K562 (cell line): Measurements from ENCODE around the gene PDGFA. TPM values are rescaled to one million over a fixed set of nuclear protein-coding genes. Genes with fewer than 3 reads are reported as not detected.

Source experiments
- ATAC-seq: fragments of 200-7000 bp; cut with Tn5 transposase; 3 replicates; pipeline ENCODE4 v1.9.1; 2020; ENCODE audit warnings: moderate library complexity
- BruUV-seq: library from RNA; stranded (reverse); fragments of 400-500 nt; replicated peaks from 2 replicates; lab custom pipeline; 2021; lab: Mats Ljungman, UMichigan
- CTCF ChIA-PET: fragments of 300-600 bp; formaldehyde crosslinking; extraction: SDS; loops from one replicate; lab custom pipeline; 2021; ENCODE audit warnings: low intra/inter-chr PET ratio; lab: Yijun Ruan, JAX
- POLR2A ChIA-PET: fragments of 300-600, 350-650 bp; sonication (Branson Sonifier 250); formaldehyde crosslinking; extraction: SDS; loops from one replicate; lab custom pipeline; 2021; ENCODE audit warnings: antibody characterized with exemption, inconsistent platforms; lab: Yijun Ruan, JAX
- DNase-seq, 4 experiments: peaks; one replicate each; pipeline versions ENCODE4 v3.0.0 to v3.0.0-alpha.2; 2011 to 2018; ENCODE audit warnings: low spot score in 3 of 4, mixed read lengths in 3 of 4; ENCODE audit errors: extremely low read depth in 1 of 4
- FAIRE-seq: peaks from 2 replicates; lab custom pipeline; 2011; peaks lifted over from hg19 to GRCh38; lab: Jason Lieb, UNC
- H2AFZ ChIP-seq: 2 replicates; pipeline ENCODE4 v1.6.0; 2011; ENCODE audit warnings: low read depth, low read length, control low read depth, inconsistent platforms
- H3K27ac ChIP-seq: fragments of 200-600 bp; 3 replicates; pipeline ENCODE4 v1.8.0; 2011; ENCODE audit warnings: low read depth, mild to moderate bottlenecking, control low read depth, inconsistent platforms, low read length, moderate library complexity, mixed read lengths; ENCODE audit errors: extremely low read depth
- H3K27me3 ChIP-seq, 2 experiments: fragments of 300-600 bp in 1 of 2; 2 replicates in 1 of 2; 3 replicates in 1 of 2; pipeline versions ENCODE4 v1.6.0 to v1.8.0; 2011; ENCODE audit warnings: inconsistent platforms in 2 of 2, low read length in 2 of 2, mild to moderate bottlenecking in 1 of 2, mixed read lengths in 1 of 2, moderate library complexity in 1 of 2; ENCODE audit not compliant: control insufficient read depth in 2 of 2, insufficient read depth in 2 of 2
- H3K36me3 ChIP-seq: fragments of 300-600 bp; 3 replicates; pipeline ENCODE4 v1.8.0; 2011; ENCODE audit warnings: mild to moderate bottlenecking, low read length, inconsistent platforms; ENCODE audit not compliant: control insufficient read depth, insufficient read depth
- H3K4me1 ChIP-seq, 2 experiments: fragments of 200-600 bp in 1 of 2; replicated peaks in 1 of 2; 2 replicates in 1 of 2; 3 replicates in 1 of 2; pipeline versions ENCODE4 v1.5.1 to v1.8.0; 2011; ENCODE audit warnings: inconsistent platforms in 2 of 2, low read length in 2 of 2, mild to moderate bottlenecking in 1 of 2, mixed read lengths in 1 of 2, moderate library complexity in 1 of 2; ENCODE audit not compliant: control insufficient read depth in 2 of 2, insufficient read depth in 2 of 2
- H3K4me2 ChIP-seq: 2 replicates; pipeline ENCODE4 v1.6.1; 2011; ENCODE audit warnings: low read length, control low read depth, inconsistent platforms, mixed read lengths; ENCODE audit not compliant: insufficient read depth
- H3K4me3 ChIP-seq: fragments of 200-600 bp; sonication (generic), shearing (Covaris generic); 2 replicates; pipeline ENCODE4 v1.5.1; 2016; ENCODE audit warnings: control low read depth, inconsistent platforms
- H3K79me2 ChIP-seq: fragments of 200-600 bp; 3 replicates; pipeline ENCODE4 v1.8.0; 2011; ENCODE audit warnings: low read length, inconsistent platforms; ENCODE audit not compliant: control insufficient read depth, insufficient read depth
- H3K9ac ChIP-seq, 2 experiments: 2 replicates each; pipeline versions ENCODE4 v1.6.0 to v1.6.1; 2011; ENCODE audit warnings: low read depth in 2 of 2, low read length in 2 of 2, control low read depth in 1 of 2, inconsistent platforms in 1 of 2, mild to moderate bottlenecking in 1 of 2, mixed read lengths in 1 of 2; ENCODE audit not compliant: insufficient read depth in 1 of 2
- H3K9me1 ChIP-seq: one replicate; pipeline ENCODE4 v1.6.0; 2011; ENCODE audit warnings: inconsistent platforms, mild to moderate bottlenecking, low read length, moderate library complexity; ENCODE audit not compliant: control insufficient read depth, insufficient read depth
- H3K9me3 ChIP-seq: replicated peaks from 2 replicates; pipeline ENCODE4 v1.5.1; 2011; ENCODE audit warnings: low read depth, low read length, inconsistent platforms; ENCODE audit not compliant: control insufficient read depth, insufficient read depth
- H4K20me1 ChIP-seq: replicated peaks from 2 replicates; pipeline ENCODE4 v1.6.1; 2011; ENCODE audit warnings: low read length, inconsistent platforms, mixed read lengths; ENCODE audit not compliant: control insufficient read depth, insufficient read depth
- C11orf30 ChIP-seq: fragments of 450-650 bp; IDR thresholded peaks from 2 replicates; pipeline ENCODE4 v1.6.1; 2016; ENCODE audit warnings: low read depth, mild to moderate bottlenecking
- CBFB ChIP-seq: sonication (generic); formaldehyde crosslinking; IDR thresholded peaks from 2 replicates; pipeline ENCODE4 v1.4.0; 2020; ENCODE audit warnings: mild to moderate bottlenecking, missing genetic modification reagents
- CXXC5 ChIP-seq: fragments of 250-450 bp; sonication (Bioruptor Pico); IDR thresholded peaks from 2 replicates; pipeline ENCODE4 v1.8.0; 2022; ENCODE audit warnings: inconsistent platforms, mild to moderate bottlenecking, moderate library complexity
- FUS ChIP-seq: fragments of 200-400 bp; formaldehyde crosslinking; optimal IDR thresholded peaks from 2 replicates; pipeline ENCODE3; 2017; ENCODE audit warnings: low read depth, low read length
- ID3 ChIP-seq, 2 experiments: fragments of 250-450 bp in 1 of 2; fragments of 450-650 bp in 1 of 2; sonication (Bioruptor Pico) in 1 of 2; IDR thresholded peaks; 2 replicates each; pipeline versions ENCODE4 v1.6.1 to v1.8.0; 2016 to 2021; ENCODE audit warnings: mild to moderate bottlenecking in 2 of 2, moderate library complexity in 2 of 2, missing compliant biosample characterization in 1 of 2, missing genetic modification characterization in 1 of 2
- KLF10 ChIP-seq: fragments of 250-450 bp; sonication (Bioruptor Pico); IDR thresholded peaks from 2 replicates; pipeline ENCODE4 v1.6.1; 2021; ENCODE audit warnings: matching md5 sums
- NFIX ChIP-seq: fragments of 250-450 bp; sonication (Bioruptor Pico); IDR thresholded peaks from 2 replicates; pipeline ENCODE4 v1.4.0; 2020; ENCODE audit warnings: low read depth, mild to moderate bottlenecking, moderate library complexity
- OTX1 ChIP-seq: fragments of 450-650 bp; formaldehyde crosslinking; IDR thresholded peaks from 2 replicates; pipeline ENCODE4 v1.4.0; 2022; ENCODE audit warnings: mild to moderate bottlenecking
- PKNOX1 ChIP-seq: fragments of 450-650 bp; IDR thresholded peaks from 2 replicates; pipeline ENCODE4 v1.6.1; 2016
- RBM14 ChIP-seq: fragments of 200-400 bp; formaldehyde crosslinking; IDR thresholded peaks from 2 replicates; pipeline ENCODE4 v1.6.1; 2018; ENCODE audit warnings: low read depth, mild to moderate bottlenecking, low read length, moderate library complexity, borderline replicate concordance; ENCODE audit not compliant: insufficient read depth
- TAF1 ChIP-seq: IDR thresholded peaks from 2 replicates; pipeline ENCODE4 v1.6.1; 2011; ENCODE audit warnings: mild to moderate bottlenecking, low read length, moderate library complexity; ENCODE audit not compliant: insufficient read depth, control insufficient read depth, severe bottlenecking; ENCODE audit errors: extremely low read depth
- ZC3H11A ChIP-seq: IDR thresholded peaks from 2 replicates; pipeline ENCODE4 v1.6.1; 2012; ENCODE audit warnings: low read depth, low read length, improper control_type of control experiment
- ZFX ChIP-seq: sonication (generic); formaldehyde crosslinking; IDR thresholded peaks from 2 replicates; pipeline ENCODE4 v1.8.0; 2022; ENCODE audit warnings: mild to moderate bottlenecking, missing genetic modification reagents, moderate library complexity
- ZNF23 ChIP-seq: fragments of 250-450 bp; sonication (Bioruptor Pico); IDR thresholded peaks from 2 replicates; pipeline ENCODE4 v1.4.0; 2020; ENCODE audit warnings: mild to moderate bottlenecking
- ZNF274 ChIP-seq: IDR thresholded peaks from 2 replicates; pipeline ENCODE4 v1.6.1; 2011; ENCODE audit warnings: low read depth, mild to moderate bottlenecking, low read length, moderate library complexity, borderline replicate concordance
- ZNF444 ChIP-seq: fragments of 250-450 bp; sonication (Bioruptor Pico); IDR thresholded peaks from 2 replicates; pipeline ENCODE4 v1.4.0; 2020; ENCODE audit warnings: mild to moderate bottlenecking, moderate library complexity
- WGBS: fragments of 100-300 bp; shearing (Covaris generic); methylation state at CpG from one replicate; pipeline ENCODE4 v1.1.6; 2016; ENCODE audit warnings: low coverage, mixed read lengths; ENCODE audit not compliant: insufficient coverage; ENCODE audit errors: missing lambda C conversion rate; 5-methylcytosine and 5-hydroxymethylcytosine counted together
- in situ Hi-C: fragments of 300-500 bp; cut with MboI; formaldehyde crosslinking; loops from 4 replicates; pipeline ENCODE4 v1.15.0; 2018; ENCODE audit warnings: inconsistent platforms, mixed read lengths
- intact Hi-C: fragments of 100-400 bp; cut with micrococcal nuclease; formaldehyde crosslinking; loops from 2 replicates; pipeline ENCODE4 v1.14.2; 2022
- polyA plus RNA-seq, 8 experiments: library from polyadenylated mRNA; depleted of rRNA in 4 of 8; stranded (reverse) in 5 of 8; unstranded in 3 of 8; fragments of >200 nt; fragmentation: Nextera tagmentation in 2 of 8; fragmentation: Illumina TruSeq in 1 of 8; extraction: Ambion mirVana in 2 of 8; extraction: Trizol in 1 of 8; gene quantifications; 2 replicates each; pipeline versions ENCODE4 v1.2.1 to v1.2.3, GENCODE V29; 2011 to 2014; ENCODE audit warnings: inconsistent platforms in 1 of 8, missing spikeins in 1 of 8
- total RNA-seq, 7 experiments: library from RNA; depleted of rRNA in 6 of 7; stranded (reverse); fragments of >200 nt in 6 of 7; fragmentation: Illumina TruSeq in 2 of 7; extraction: Trizol in 2 of 7; gene quantifications; 2 replicates each; pipeline versions ENCODE4 v1.2.1 to v1.2.3, GENCODE V29; 2011 to 2021; ENCODE audit warnings: low replicate concordance in 1 of 7

The PDGFA gene
- total and polyA plus RNA-seq, 9 of the 15 experiments (the other 6 are each of a cell fraction or from before 2014, with no cell fraction given) = 2.5 to 10.2 (median 4.6) TPM

GRCh38 chr7:532379-533143, 12.9 kb upstream of the PDGFA start:
- CTCF ChIA-PET = no interaction called here
- intact Hi-C loops = no loop called here
- Histone ChIP-seq H3K9ac (peak overlapping the region in 1 of 2 experiments; percentile 56; a peak in 1 of 4 replicates), H2AFZ (no peak overlapping the region), H3K36me3 (no peaks in the 10 kb centered on the region), H3K4me1 (peaks cover 0 to 22% of the 10 kb centered on the region in 2 experiments; a peak in 3 of 5 replicates), H3K27ac (no peak overlapping the region), H3K4me2 (no peak overlapping the region), H3K9me3 (0 out of 2 replicates have a peak, but pooled peaks cover 3% of the 10 kb centered on the region), H3K4me3 (no peak overlapping the region), H3K9me1 (no peaks in the 10 kb centered on the region), H3K79me2 (no peaks in the 10 kb centered on the region), H4K20me1 (0 out of 2 replicates have a peak, but pooled peaks cover 4% of the 10 kb centered on the region), H3K27me3 (peaks cover 0 to 16% of the 10 kb centered on the region in 2 experiments; a peak in 2 of 5 replicates)
- TF ChIP-seq FUS (no peak), ZNF274 (no peak), ID3 (CRISPR knock-in tag; IDR thresholded peaks at IDR 0.05) (no peak), ID3 (tag; IDR thresholded peaks at IDR 0.05) (no peak), ZFX (CRISPR knock-in tag) (no peak), NFIX (CRISPR knock-in tag) (no peak), PKNOX1 (no peak), CXXC5 (CRISPR knock-in tag) (no peak), KLF10 (CRISPR knock-in tag) (no peak), ZNF444 (CRISPR knock-in tag) (no peak), ZNF23 (CRISPR knock-in tag) (no peak), RBM14 (no peak), C11orf30 (no peak), ZC3H11A (no peak), CBFB (CRISPR knock-in tag) (no peak), TAF1 (no peak), OTX1 (CRISPR knock-in tag) (no peak)
- BruUV-seq = no TSS peak
- 23% methylated on average over 13 of the region's 15 CpGs for WGBS
- DNase-seq (no peak), ATAC-seq (peak; percentile 67), FAIRE-seq (peak; percentile 54)
- POLR2A ChIA-PET = interaction anchor here (0.6 to 1.0 kb wide), 2 partner anchors 10 to 191 kb away, joined by 3 to 4 read pairs; no protein-coding TSS in a partner anchor
- in situ Hi-C loops = no loop called here
